Esophagus muscularis mucosa (tissue), 4 donors: ENCODE measurements around the gene AGFG2. TPM values are rescaled to one million over a fixed set of nuclear protein-coding genes. Genes with fewer than 3 reads are reported as not detected.

ENCODE experiments used
- DNase-seq: peaks from one replicate; pipeline ENCODE4 v3.0.0-alpha.2; 2017; ENCODE audit errors: extremely low spot score
- H3K27ac ChIP-seq, 4 donors: fragments of 200-600 bp; sonication (generic); replicated peaks in 1 of 4; 1 replicate in 3 of 4; 2 replicates in 1 of 4; pipeline ENCODE4 v1.5.1; 2016 to 2019; ENCODE audit warnings: mild to moderate bottlenecking in 1 of 4
- H3K27me3 ChIP-seq, 4 donors: fragments of 200-600 bp; sonication (generic); one replicate each; pipeline versions ENCODE4 v1.5.1 to v1.6.0; 2016 to 2019
- H3K36me3 ChIP-seq, 4 donors: fragments of 200-600 bp; sonication (generic); one replicate each; pipeline ENCODE4 v1.5.1; 2016 to 2019
- H3K4me1 ChIP-seq, 4 donors: fragments of 200-600 bp; sonication (generic); one replicate each; pipeline ENCODE4 v1.5.1; 2016 to 2019
- H3K4me3 ChIP-seq, 4 donors: fragments of 200-600 bp; sonication (generic); 1 replicate in 2 of 4; 2 replicates in 2 of 4; pipeline ENCODE4 v1.5.1; 2016 to 2019; ENCODE audit warnings: mild to moderate bottlenecking in 4 of 4, moderate library complexity in 1 of 4
- H3K9me3 ChIP-seq, 4 donors: fragments of 200-600 bp; sonication (generic); 1 replicate in 3 of 4; 2 replicates in 1 of 4; pipeline ENCODE4 v1.5.1; 2016 to 2019
- EP300 ChIP-seq: sonication (generic); formaldehyde crosslinking; IDR thresholded peaks from one replicate; pipeline ENCODE4 v1.6.1; 2017; ENCODE audit warnings: antibody characterized with exemption
- POLR2A ChIP-seq: fragments of 450-650 bp; IDR thresholded peaks from one replicate; pipeline ENCODE4 v1.6.1; 2017; ENCODE audit warnings: antibody characterized with exemption, moderate library complexity, mild to moderate bottlenecking, low read depth
- POLR2AphosphoS5 ChIP-seq, 2 donors: sonication (generic); formaldehyde crosslinking; IDR thresholded peaks; one replicate each; pipeline ENCODE4 v1.6.1; 2017; ENCODE audit warnings: antibody characterized with exemption in 2 of 2
- WGBS: methylation state at CpG from one replicate; pipeline ENCODE4 v1.1.5; 2018; 5-methylcytosine and 5-hydroxymethylcytosine counted together
- intact Hi-C: fragments of 100-400 bp; cut with DNase I; formaldehyde crosslinking; loops from one replicate; pipeline ENCODE4 v1.15.1; 2023
- total RNA-seq, 4 donors: library from RNA; depleted of rRNA; stranded (reverse); fragments of >200 nt; gene quantifications; one replicate each; pipeline versions ENCODE4 v1.1.0 to v1.2.1, GENCODE V29; 2016
- TF ChIP-seq, protein P1 (sequence below), 3 experiments: fragments of 200-600 bp in 2 of 3; fragments of 450-650 bp in 1 of 3; sonication (generic) in 2 of 3; IDR thresholded peaks; one replicate each; pipeline ENCODE4 v1.5.1; 2017 to 2019; ENCODE audit warnings: antibody characterized with exemption in 3 of 3, mild to moderate bottlenecking in 2 of 3, moderate library complexity in 1 of 3

AGFG2 gene
- total RNA-seq, 4 donors from 2014 or later, result 31.6 to 79.6 (median 35.1) TPM

DNA sequence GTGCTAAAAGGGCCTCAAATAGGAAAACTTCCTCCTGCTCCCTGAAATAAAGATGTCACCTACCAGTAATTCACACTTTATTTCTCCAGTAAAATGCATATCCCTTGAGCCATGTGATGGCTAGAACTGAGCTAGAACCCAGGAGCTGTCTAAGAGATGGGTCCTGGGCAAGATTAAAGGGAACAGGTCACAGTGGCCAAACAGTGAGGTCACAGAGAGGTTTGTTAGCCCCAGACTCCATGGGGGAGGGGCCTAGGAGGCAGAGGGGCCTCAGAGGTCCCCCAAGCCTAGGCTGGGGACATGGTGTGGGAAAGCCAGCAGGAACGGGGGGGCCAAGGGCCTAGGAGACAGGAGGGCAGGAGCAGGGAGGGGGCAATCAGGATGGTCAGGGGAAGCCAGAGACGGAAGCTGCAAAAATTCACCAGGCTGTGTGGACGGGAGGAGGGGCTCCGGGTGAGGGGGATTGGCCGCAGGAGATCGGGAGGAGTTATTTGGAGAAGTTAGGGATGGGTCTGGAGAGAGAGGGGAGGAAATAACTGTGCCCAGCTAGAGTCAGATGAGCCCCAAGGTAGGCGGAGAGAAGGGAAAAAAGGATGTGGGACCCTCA, 50.4 kb downstream of the AGFG2 start:
- Histone ChIP-seq H3K9me3 (no peaks in the 10 kb centered on the region), H3K36me3 (no peaks in the 10 kb centered on the region), H3K4me3 (peak overlapping the region in 3 of 4 donors; percentile 9 to 27 (median 25)), H3K4me1 (peaks cover 17 to 36% (median 23%) of the 10 kb centered on the region in 4 donors), H3K27ac (peak overlapping the region in 3 of 4 donors; percentile 15 to 60 (median 31)), H3K27me3 (peaks cover 0 to 19% (median 0%) of the 10 kb centered on the region in 4 donors)
- TF ChIP-seq EP300 (no peak), POLR2A (no peak), POLR2AphosphoS5 (IDR thresholded peaks at IDR 0.05) (no peak)
- TF ChIP-seq, protein P1, sequence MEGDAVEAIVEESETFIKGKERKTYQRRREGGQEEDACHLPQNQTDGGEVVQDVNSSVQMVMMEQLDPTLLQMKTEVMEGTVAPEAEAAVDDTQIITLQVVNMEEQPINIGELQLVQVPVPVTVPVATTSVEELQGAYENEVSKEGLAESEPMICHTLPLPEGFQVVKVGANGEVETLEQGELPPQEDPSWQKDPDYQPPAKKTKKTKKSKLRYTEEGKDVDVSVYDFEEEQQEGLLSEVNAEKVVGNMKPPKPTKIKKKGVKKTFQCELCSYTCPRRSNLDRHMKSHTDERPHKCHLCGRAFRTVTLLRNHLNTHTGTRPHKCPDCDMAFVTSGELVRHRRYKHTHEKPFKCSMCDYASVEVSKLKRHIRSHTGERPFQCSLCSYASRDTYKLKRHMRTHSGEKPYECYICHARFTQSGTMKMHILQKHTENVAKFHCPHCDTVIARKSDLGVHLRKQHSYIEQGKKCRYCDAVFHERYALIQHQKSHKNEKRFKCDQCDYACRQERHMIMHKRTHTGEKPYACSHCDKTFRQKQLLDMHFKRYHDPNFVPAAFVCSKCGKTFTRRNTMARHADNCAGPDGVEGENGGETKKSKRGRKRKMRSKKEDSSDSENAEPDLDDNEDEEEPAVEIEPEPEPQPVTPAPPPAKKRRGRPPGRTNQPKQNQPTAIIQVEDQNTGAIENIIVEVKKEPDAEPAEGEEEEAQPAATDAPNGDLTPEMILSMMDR (IDR thresholded peaks at IDR 0.05), result no peak
- intact Hi-C loops, result no loop called here
- DNase-seq, result no peak
- WGBS, result 46% methylated on average over 7 of the region's 7 CpGs

DNA sequence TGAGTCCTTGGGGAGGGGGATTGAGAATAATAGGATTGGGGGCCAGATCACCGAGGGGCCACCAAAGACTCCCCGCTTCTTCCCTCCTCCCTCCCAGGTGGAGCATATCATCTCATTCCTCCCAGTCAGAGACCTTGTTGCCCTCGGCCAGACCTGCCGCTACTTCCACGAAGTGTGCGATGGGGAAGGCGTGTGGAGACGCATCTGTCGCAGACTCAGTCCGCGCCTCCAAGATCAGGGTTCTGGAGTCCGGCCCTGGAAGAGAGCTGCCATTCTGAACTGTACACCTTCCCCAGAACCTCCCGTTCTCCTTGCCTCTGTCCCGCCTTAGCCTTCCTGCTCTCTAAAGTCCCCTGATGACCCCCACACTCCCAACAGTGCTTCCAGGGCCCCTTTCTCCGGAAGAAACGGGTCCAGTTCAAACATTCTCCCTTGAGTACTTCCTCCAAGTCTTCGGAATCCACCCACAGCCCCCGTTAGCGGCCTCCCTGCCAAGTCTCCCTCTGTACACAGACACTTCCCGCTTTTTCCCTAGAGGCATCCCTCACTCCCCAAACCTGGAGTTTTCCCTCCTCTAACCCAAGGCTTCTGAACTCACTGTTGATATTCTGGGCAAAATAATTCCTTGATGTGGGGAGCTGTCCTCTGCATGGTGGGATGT, 51.2 kb downstream of the AGFG2 start:
- H3K27ac ChIP-seq, result peak overlapping the region; percentile 15 to 60 (median 36)
- H3K27me3 ChIP-seq, result peaks cover 0 to 19% (median 0%) of the 10 kb centered on the region in 4 donors
- 35% methylated on average over 20 of the region's 20 CpGs for WGBS
- TF ChIP-seq, protein P1 (IDR thresholded peaks at IDR 0.05), result no peak
- TF ChIP-seq POLR2AphosphoS5 (IDR thresholded peaks at IDR 0.05) (no peak), POLR2A (no peak)
- no peaks in the 10 kb centered on the region for H3K36me3 ChIP-seq
- intact Hi-C loops, result no loop called here
- peak overlapping the region in 3 of 4 donors; percentile 9 to 27 (median 25) for H3K4me3 ChIP-seq
- H3K4me1 ChIP-seq, result peaks cover 9 to 28% (median 15%) of the 10 kb centered on the region in 4 donors
- H3K9me3 ChIP-seq, result no peaks in the 10 kb centered on the region
- DNase-seq, result no peak

DNA sequence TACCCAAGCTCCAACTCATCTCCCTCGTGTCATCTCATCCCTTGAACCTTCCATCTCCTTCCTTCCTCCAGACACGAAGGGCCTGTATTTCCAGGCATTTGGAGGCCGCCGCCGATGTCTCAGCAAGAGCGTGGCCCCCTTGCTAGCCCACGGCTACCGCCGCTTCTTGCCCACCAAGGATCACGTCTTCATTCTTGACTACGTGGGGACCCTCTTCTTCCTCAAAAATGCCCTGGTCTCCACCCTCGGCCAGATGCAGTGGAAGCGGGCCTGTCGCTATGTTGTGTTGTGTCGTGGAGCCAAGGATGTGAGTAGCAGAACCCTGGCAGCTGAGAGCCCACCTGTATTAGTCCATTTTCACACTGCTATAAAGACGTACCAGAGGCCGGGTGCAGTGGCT, 52.6 kb downstream of the AGFG2 start:
- no peak for DNase-seq
- TF ChIP-seq POLR2A (no peak), POLR2AphosphoS5 (IDR thresholded peaks at IDR 0.05) (no peak), EP300 (no peak)
- TF ChIP-seq, protein P1 (IDR thresholded peaks at IDR 0.05), result no peak

DNA sequence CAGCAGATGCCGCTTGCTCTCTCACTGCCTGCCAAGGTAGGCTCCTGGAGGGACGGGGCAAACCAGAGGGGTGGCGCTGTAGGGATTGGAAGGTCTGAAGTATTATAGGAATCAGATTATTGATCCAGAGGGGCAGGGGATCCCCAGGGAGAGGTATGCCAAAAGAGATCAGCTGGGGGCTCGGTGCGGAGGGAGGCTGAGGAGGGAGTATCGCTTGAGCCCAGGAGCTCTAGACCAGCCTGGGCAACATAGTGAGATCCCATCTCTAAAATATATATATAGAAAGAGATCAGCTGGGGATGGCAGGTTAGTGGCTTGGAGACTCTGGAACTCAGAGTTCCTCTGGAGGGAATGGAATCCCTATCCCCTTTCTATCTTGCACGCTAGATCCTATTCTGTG, 56.2 kb downstream of the AGFG2 start:
- H3K27ac ChIP-seq, result no peak overlapping the region
- intact Hi-C loops, result no loop called here
- TF ChIP-seq EP300 (no peak), POLR2A (no peak), POLR2AphosphoS5 (IDR thresholded peaks at IDR 0.05) (no peak)
- TF ChIP-seq, protein P1 (IDR thresholded peaks at IDR 0.05), result no peak
- peaks cover 0 to 12% (median 2%) of the 10 kb centered on the region in 4 donors for H3K4me1 ChIP-seq
- no peak for DNase-seq
- peaks cover 0 to 16% (median 0%) of the 10 kb centered on the region in 4 donors for H3K27me3 ChIP-seq
- H3K36me3 ChIP-seq, result no peaks in the 10 kb centered on the region
- H3K4me3 ChIP-seq, result no peak overlapping the region
- no peaks in the 10 kb centered on the region for H3K9me3 ChIP-seq
- 95% methylated on average over 7 of the region's 7 CpGs for WGBS

More for the DNA sequence above, 52.6 kb downstream of the AGFG2 start:
- WGBS, result 90% methylated on average over 17 of the region's 17 CpGs
- Histone ChIP-seq H3K27me3 (peaks cover 0 to 19% (median 0%) of the 10 kb centered on the region in 4 donors), H3K4me1 (peaks cover 6 to 24% (median 12%) of the 10 kb centered on the region in 4 donors), H3K9me3 (no peaks in the 10 kb centered on the region), H3K27ac (no peak overlapping the region), H3K36me3 (no peaks in the 10 kb centered on the region), H3K4me3 (no peak overlapping the region)
- intact Hi-C loops, result no loop called here
